Measurements from ENCODE around the gene ADAP1.
"Not testable (repeated sequence)": the region's sequence is repeated elsewhere in the genome, so short reads cannot be mapped to it uniquely, and the experiment has no call there.

GRCh38 chr7:1002445-1002844 lies 48.0 kb upstream of the ADAP1 start:
- not testable (repeated sequence) for TF ChIP-seq CTCF, POLR2A (IDR thresholded peaks at IDR 0.05)
